ENCODE measurements around the gene XYLB.

XYLB gene

GRCh38 chr3:38335263-38335662, 11.3 kb upstream of the XYLB start:
- no peak for TF ChIP-seq CTCF (conservative IDR thresholded peaks at IDR 0.05; ENCODE audit: control insufficient read depth, insufficient read depth, low read depth, low read length)
- H3K4me3 ChIP-seq (ENCODE audit: control insufficient read depth, low read depth, low read length): no peak overlapping the region
- DNase-seq (ENCODE audit: low read depth): no peak

GRCh38 chr3:38337703-38338102, 8.9 kb upstream of the XYLB start:
- TF ChIP-seq CTCF (conservative IDR thresholded peaks at IDR 0.05; ENCODE audit: control insufficient read depth, insufficient read depth, low read depth, low read length): no peak
- no peak overlapping the region for H3K4me3 ChIP-seq (ENCODE audit: control insufficient read depth, low read depth, low read length)
- DNase-seq (ENCODE audit: low read depth): no peak

GRCh38 chr3:38343797-38344594, 2.6 kb upstream of the XYLB start:
- peak; percentile 8 for TF ChIP-seq CTCF (conservative IDR thresholded peaks at IDR 0.05; ENCODE audit: control insufficient read depth, insufficient read depth, low read depth, low read length)
- H3K4me3 ChIP-seq (ENCODE audit: control insufficient read depth, low read depth, low read length): no peak overlapping the region
- DNase-seq (ENCODE audit: low read depth): peak; percentile 14

GRCh38 chr3:38345879-38346586, 552 bp upstream of the XYLB start:
- H3K4me3 ChIP-seq (ENCODE audit: control insufficient read depth, low read depth, low read length): no peak overlapping the region
- TF ChIP-seq CTCF (conservative IDR thresholded peaks at IDR 0.05; ENCODE audit: control insufficient read depth, insufficient read depth, low read depth, low read length): no peak
- no peak for DNase-seq (ENCODE audit: low read depth)

GRCh38 chr3:38347421-38348200, 1.0 kb downstream of the XYLB start:
- peak overlapping the region; percentile 64 for H3K4me3 ChIP-seq (ENCODE audit: control insufficient read depth, low read depth, low read length)
- no peak for TF ChIP-seq CTCF (conservative IDR thresholded peaks at IDR 0.05; ENCODE audit: control insufficient read depth, insufficient read depth, low read depth, low read length)
- no peak for DNase-seq (ENCODE audit: low read depth)

GRCh38 chr3:38348903-38349302, 2.3 kb downstream of the XYLB start:
- peak; percentile 74 for DNase-seq (ENCODE audit: low read depth)
- H3K4me3 ChIP-seq (ENCODE audit: control insufficient read depth, low read depth, low read length): no peak overlapping the region
- no peak for TF ChIP-seq CTCF (conservative IDR thresholded peaks at IDR 0.05; ENCODE audit: control insufficient read depth, insufficient read depth, low read depth, low read length)

Data from fibroblast of mammary gland (primary cell).